Measurements from ENCODE around the gene ITSN1. TPM values are rescaled to one million over a fixed set of nuclear protein-coding genes. Genes with fewer than 3 reads are reported as not detected.
A peak's percentile ranks its signal among the peaks of the same experiment; 100 is the strongest.

ITSN1 gene
- total and polyA plus RNA-seq, 3 donors from 2014 or later: 20.0 to 56.6 (median 48.4) TPM

DNA sequence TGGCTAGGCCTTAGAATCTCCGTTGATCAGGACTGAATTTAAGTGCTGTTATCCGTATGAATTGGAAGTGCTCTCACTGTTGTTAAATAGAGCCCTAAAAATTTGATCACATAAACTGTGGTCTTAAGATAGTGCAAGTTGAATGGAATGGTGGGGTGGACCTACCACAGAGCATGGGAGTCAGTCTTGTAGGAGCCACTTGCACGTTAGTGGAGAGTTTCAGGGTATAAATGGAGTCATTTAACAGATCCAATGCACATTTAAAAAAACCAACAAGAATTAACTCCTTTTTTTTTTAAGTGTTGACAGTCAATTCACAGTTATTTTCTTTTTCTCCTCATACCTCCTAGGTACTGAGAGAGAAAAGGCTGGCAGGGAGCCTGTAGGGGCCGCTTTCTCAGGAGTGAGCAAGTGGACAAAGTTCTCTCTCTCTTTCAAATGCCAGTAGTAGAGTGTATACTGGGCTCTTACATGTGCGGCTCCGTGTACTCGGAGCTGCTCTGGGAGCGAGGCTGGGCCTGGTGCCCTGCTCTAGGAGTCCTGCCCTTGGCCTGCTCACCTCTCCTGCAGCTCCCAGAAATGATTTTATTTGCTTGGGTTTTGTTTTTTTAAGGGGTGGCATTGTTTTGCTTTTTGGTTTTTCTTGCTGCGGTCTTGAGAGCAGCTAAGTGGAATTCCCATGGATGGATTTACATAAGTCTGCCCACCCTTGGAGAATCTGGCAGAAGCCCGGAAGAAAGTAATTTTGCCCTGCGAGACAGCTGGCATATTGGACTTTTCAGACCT lies 182.0 kb downstream of the ITSN1 start:
- intact Hi-C loops (cut with DNase I; ENCODE audit: low total_unique reads): no loop called here
- no peak for DNase-seq
- WGBS, 2 donors: 77 to 79% methylated on average over 11 of the region's 11 CpGs
- Histone ChIP-seq H3K4me3 (no peak overlapping the region), H3K27ac (peak overlapping the region in 1 of 2 donors; percentile 57), H3K27me3 (no peaks in the 10 kb centered on the region), H3K9me3 (no peaks in the 10 kb centered on the region), H3K4me1 (no peaks in the 10 kb centered on the region), H3K36me3 (ENCODE audit: low read depth, missing control alignments) (no peaks in the 10 kb centered on the region)
- TF ChIP-seq POLR2A (IDR thresholded peaks at IDR 0.05): no peak
- TF ChIP-seq, protein P1, sequence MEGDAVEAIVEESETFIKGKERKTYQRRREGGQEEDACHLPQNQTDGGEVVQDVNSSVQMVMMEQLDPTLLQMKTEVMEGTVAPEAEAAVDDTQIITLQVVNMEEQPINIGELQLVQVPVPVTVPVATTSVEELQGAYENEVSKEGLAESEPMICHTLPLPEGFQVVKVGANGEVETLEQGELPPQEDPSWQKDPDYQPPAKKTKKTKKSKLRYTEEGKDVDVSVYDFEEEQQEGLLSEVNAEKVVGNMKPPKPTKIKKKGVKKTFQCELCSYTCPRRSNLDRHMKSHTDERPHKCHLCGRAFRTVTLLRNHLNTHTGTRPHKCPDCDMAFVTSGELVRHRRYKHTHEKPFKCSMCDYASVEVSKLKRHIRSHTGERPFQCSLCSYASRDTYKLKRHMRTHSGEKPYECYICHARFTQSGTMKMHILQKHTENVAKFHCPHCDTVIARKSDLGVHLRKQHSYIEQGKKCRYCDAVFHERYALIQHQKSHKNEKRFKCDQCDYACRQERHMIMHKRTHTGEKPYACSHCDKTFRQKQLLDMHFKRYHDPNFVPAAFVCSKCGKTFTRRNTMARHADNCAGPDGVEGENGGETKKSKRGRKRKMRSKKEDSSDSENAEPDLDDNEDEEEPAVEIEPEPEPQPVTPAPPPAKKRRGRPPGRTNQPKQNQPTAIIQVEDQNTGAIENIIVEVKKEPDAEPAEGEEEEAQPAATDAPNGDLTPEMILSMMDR (IDR thresholded peaks at IDR 0.05): no peak

DNA sequence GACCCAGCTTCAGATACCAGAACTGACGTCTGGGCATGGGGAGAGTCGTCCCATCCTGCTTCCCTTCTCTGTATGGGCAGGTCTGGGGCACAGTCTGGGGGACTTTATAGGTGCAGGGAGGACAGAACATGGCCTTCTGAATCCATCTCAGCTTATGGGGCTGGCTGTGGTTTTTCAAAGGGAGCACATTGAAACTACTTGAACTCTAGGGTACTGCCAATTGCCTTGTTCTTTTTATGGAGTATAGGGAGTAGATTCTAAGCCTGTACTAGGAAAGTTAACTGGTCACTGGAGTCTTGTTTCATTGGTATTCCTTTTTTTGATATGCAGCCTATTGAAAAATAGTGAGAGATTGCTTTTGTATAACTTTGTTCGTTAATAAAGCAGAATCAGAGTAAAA lies 183.1 kb downstream of the ITSN1 start:
- no peak overlapping the region for H3K4me3 ChIP-seq
- H3K27me3 ChIP-seq: no peaks in the 10 kb centered on the region
- no peaks in the 10 kb centered on the region for H3K9me3 ChIP-seq
- intact Hi-C loops (cut with DNase I; ENCODE audit: low total_unique reads): no loop called here
- no peaks in the 10 kb centered on the region for H3K4me1 ChIP-seq
- H3K36me3 ChIP-seq (ENCODE audit: low read depth, missing control alignments): no peaks in the 10 kb centered on the region
- no peak for DNase-seq
- TF ChIP-seq, protein P1 (IDR thresholded peaks at IDR 0.05): no peak
- TF ChIP-seq POLR2A (IDR thresholded peaks at IDR 0.05): no peak
- H3K27ac ChIP-seq: peak overlapping the region in 1 of 2 donors; percentile 50
- 56 to 73% methylated on average over 3 of the region's 3 CpGs for WGBS, 2 donors

DNA sequence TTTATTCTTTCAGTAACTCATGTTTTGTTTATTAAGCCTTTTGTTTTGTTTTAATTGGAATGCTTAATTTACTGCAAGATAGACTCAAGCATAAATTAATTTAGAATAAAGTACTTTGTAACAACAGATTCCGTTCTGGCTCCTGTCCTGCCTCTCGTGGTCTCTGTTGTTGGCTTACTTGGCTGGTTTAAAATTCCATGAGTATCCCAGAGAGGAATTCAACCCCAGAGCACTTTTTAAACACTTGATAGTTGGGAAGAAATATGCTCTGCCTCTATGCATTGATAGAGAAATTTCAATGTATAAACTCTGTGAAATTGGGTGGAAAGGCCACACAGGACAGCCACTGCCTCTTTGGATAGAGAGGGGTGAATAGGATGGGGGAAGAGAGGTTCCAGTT lies 183.6 kb downstream of the ITSN1 start:
- H3K27ac ChIP-seq: peak overlapping the region; percentile 12 to 50
- WGBS, 2 donors: 54 to 62% methylated on average over 2 of the region's 2 CpGs
- TF ChIP-seq POLR2A (IDR thresholded peaks at IDR 0.05): no peak
- TF ChIP-seq, protein P1 (IDR thresholded peaks at IDR 0.05): no peak
- peak; percentile 68 for DNase-seq
- H3K4me3 ChIP-seq: no peak overlapping the region
- H3K27me3 ChIP-seq: no peaks in the 10 kb centered on the region
- H3K9me3 ChIP-seq: no peaks in the 10 kb centered on the region
- H3K4me1 ChIP-seq: no peaks in the 10 kb centered on the region
- no peaks in the 10 kb centered on the region for H3K36me3 ChIP-seq (ENCODE audit: low read depth, missing control alignments)
- intact Hi-C loops (cut with DNase I; ENCODE audit: low total_unique reads): no loop called here

DNA sequence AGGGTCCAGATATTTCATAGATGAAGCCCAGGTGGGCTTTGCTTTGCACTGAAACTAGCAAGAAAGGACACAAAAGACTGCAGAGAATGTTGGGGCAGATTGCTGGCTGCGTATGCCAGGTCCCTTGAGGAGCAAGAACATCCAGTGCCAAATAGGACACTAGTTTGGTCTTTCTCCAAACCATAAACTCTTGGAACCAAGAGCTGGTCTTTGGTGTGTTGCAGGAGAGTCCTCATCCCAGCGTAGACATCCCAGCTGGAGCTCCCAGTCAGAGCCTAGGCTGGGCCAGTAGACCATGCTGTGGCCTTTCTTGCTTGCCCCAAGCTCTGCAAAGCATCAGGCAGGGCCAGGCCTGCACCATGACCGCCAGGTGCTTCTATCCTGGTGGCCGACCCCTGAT lies 185.8 kb downstream of the ITSN1 start:
- Histone ChIP-seq H3K27ac (peak overlapping the region; percentile 21 to 50), H3K36me3 (ENCODE audit: low read depth, missing control alignments) (no peaks in the 10 kb centered on the region), H3K9me3 (no peaks in the 10 kb centered on the region), H3K4me1 (no peaks in the 10 kb centered on the region), H3K27me3 (no peaks in the 10 kb centered on the region), H3K4me3 (no peak overlapping the region)
- DNase-seq: no peak
- intact Hi-C loops (cut with DNase I; ENCODE audit: low total_unique reads): no loop called here
- 62 to 72% methylated on average over 4 of the region's 4 CpGs for WGBS, 2 donors
- TF ChIP-seq, protein P1 (IDR thresholded peaks at IDR 0.05): no peak
- TF ChIP-seq POLR2A (IDR thresholded peaks at IDR 0.05): no peak

DNA sequence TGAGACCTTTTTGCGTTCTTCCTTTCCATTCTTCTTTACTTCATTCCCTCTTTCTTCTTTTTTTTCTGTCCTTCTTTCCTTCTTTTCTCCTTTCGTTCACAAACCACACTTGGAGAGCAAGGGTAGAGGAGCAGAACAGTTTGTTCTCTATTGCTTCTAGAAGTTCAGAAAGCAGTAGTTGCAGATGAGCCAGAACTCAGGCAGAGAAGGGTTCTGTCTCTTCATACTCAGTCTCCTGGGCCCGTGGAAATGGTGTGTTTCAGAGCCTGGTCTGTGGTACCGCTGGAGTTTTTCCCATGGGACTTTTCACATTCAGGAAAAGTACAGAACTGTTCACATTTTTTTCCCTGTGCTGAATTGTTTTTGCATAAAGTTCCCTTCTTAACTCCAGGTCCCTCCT lies 186.3 kb downstream of the ITSN1 start:
- Histone ChIP-seq H3K4me1 (no peaks in the 10 kb centered on the region), H3K27ac (peak overlapping the region; percentile 21 to 50), H3K27me3 (no peaks in the 10 kb centered on the region), H3K9me3 (no peaks in the 10 kb centered on the region), H3K4me3 (no peak overlapping the region), H3K36me3 (ENCODE audit: low read depth, missing control alignments) (no peaks in the 10 kb centered on the region)
- peak; percentile 45 for DNase-seq
- no peak for TF ChIP-seq POLR2A (IDR thresholded peaks at IDR 0.05)
- 63 to 65% methylated on average over 4 of the region's 4 CpGs for WGBS, 2 donors
- intact Hi-C loops (cut with DNase I; ENCODE audit: low total_unique reads): no loop called here
